ENCODE data around the gene UBB.

DNA sequence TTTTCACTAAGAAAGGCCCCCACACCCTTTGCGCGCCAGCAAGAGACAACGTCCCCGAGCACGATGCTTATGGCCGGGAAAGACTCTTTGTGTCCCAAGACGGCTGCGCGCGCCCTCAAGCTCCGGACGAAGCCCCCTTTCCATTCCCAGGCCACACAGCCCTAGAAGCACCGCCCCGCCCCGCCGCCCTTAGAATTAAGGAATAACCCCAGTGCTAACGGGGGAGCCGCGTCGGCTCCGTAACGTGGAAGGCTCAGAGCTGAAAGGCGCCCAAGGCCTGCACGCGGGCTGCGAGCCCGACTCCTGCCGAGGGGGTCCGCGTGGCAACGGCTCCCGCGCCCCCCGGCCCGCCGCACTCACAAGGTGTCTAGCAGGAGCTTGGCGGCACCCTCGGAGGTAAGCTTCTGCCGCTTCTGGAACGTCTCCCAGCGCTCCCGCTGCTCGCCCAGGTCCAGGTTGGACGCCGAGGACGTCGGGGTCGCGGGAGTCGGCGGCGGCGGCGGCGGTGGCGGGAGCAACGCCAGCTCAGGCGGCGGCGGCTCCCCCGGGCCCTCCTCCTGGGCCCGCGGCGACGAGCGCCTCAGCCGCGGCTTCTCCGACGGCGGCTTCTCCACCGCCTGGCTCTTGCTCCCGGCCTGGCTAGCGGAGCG lies 28.1 kb upstream of the UBB start:
- TF ChIP-seq, protein P1, sequence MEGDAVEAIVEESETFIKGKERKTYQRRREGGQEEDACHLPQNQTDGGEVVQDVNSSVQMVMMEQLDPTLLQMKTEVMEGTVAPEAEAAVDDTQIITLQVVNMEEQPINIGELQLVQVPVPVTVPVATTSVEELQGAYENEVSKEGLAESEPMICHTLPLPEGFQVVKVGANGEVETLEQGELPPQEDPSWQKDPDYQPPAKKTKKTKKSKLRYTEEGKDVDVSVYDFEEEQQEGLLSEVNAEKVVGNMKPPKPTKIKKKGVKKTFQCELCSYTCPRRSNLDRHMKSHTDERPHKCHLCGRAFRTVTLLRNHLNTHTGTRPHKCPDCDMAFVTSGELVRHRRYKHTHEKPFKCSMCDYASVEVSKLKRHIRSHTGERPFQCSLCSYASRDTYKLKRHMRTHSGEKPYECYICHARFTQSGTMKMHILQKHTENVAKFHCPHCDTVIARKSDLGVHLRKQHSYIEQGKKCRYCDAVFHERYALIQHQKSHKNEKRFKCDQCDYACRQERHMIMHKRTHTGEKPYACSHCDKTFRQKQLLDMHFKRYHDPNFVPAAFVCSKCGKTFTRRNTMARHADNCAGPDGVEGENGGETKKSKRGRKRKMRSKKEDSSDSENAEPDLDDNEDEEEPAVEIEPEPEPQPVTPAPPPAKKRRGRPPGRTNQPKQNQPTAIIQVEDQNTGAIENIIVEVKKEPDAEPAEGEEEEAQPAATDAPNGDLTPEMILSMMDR (IDR thresholded peaks at IDR 0.05; ENCODE audit: insufficient read depth, low read depth, low read length): no peak
- TF ChIP-seq EZH2 (IDR thresholded peaks at IDR 0.05; ENCODE audit: insufficient read depth, low read length): no peak
